Trophoblast cell (in vitro differentiated cells and primary cell): Measurements from ENCODE around the gene FOXP4.

Source experiments
- DNase-seq, 2 donors: peaks; one replicate each; pipeline ENCODE4 v3.0.0-alpha.2; 2016
- H2AFZ ChIP-seq: 2 replicates; pipeline ENCODE4 v1.6.1; 2013; ENCODE audit warnings: low read length, moderate library complexity, mild to moderate bottlenecking; ENCODE audit not compliant: insufficient read depth, poor library complexity
- H2AK5ac ChIP-seq: 2 replicates; pipeline ENCODE4 v1.6.1; 2013; ENCODE audit warnings: mild to moderate bottlenecking, low read length
- H2BK120ac ChIP-seq: 2 replicates; pipeline ENCODE4 v1.6.1; 2013; ENCODE audit warnings: low read length, mild to moderate bottlenecking, moderate library complexity; ENCODE audit not compliant: insufficient read depth, poor library complexity
- H2BK12ac ChIP-seq: 2 replicates; pipeline ENCODE4 v1.6.1; 2013; ENCODE audit warnings: mild to moderate bottlenecking, low read length, moderate library complexity
- H2BK5ac ChIP-seq: 2 replicates; pipeline ENCODE4 v1.6.1; 2013; ENCODE audit warnings: low read length, low read depth, moderate library complexity, mild to moderate bottlenecking; ENCODE audit not compliant: poor library complexity
- H3K14ac ChIP-seq: 2 replicates; pipeline ENCODE4 v1.6.1; 2013; ENCODE audit warnings: mild to moderate bottlenecking, low read length
- H3K18ac ChIP-seq: 2 replicates; pipeline ENCODE4 v1.6.1; 2013; ENCODE audit warnings: mild to moderate bottlenecking, low read length
- H3K23ac ChIP-seq: 2 replicates; pipeline ENCODE4 v1.6.1; 2013; ENCODE audit warnings: low read length
- H3K27ac ChIP-seq: 2 replicates; pipeline ENCODE4 v1.5.1; 2013; ENCODE audit warnings: low read depth, mild to moderate bottlenecking, inconsistent platforms, low read length, moderate library complexity
- H3K27me3 ChIP-seq: 2 replicates; pipeline ENCODE4 v1.6.1; 2013; ENCODE audit warnings: inconsistent platforms, mild to moderate bottlenecking, low read length, moderate library complexity; ENCODE audit not compliant: insufficient read depth
- H3K36me3 ChIP-seq, 2 experiments: 1 replicate in 1 of 2; 2 replicates in 1 of 2; pipeline ENCODE4 v1.6.1; 2013; ENCODE audit warnings: low read length in 2 of 2, mild to moderate bottlenecking in 2 of 2, moderate library complexity in 1 of 2; ENCODE audit not compliant: insufficient read depth in 2 of 2, control insufficient read depth in 1 of 2
- H3K4ac ChIP-seq: 2 replicates; pipeline ENCODE4 v1.6.1; 2013; ENCODE audit warnings: low read depth, mild to moderate bottlenecking, low read length, moderate library complexity
- H3K4me1 ChIP-seq, 2 experiments: 1 replicate in 1 of 2; 2 replicates in 1 of 2; pipeline ENCODE4 v1.6.1; 2013; ENCODE audit warnings: low read length in 2 of 2, mild to moderate bottlenecking in 2 of 2, moderate library complexity in 1 of 2; ENCODE audit not compliant: insufficient read depth in 2 of 2, control insufficient read depth in 1 of 2
- H3K4me2 ChIP-seq: 2 replicates; pipeline ENCODE4 v1.6.1; 2013; ENCODE audit warnings: inconsistent platforms, mild to moderate bottlenecking, low read length, moderate library complexity
- H3K4me3 ChIP-seq: 2 replicates; pipeline ENCODE4 v1.5.1; 2013; ENCODE audit warnings: mild to moderate bottlenecking, low read depth, low read length, inconsistent platforms
- H3K79me1 ChIP-seq: one replicate; pipeline ENCODE4 v1.6.1; 2013; ENCODE audit warnings: low read length
- H3K79me2 ChIP-seq: 2 replicates; pipeline ENCODE4 v1.6.1; 2013; ENCODE audit warnings: low read length, mild to moderate bottlenecking; ENCODE audit not compliant: control insufficient read depth, insufficient read depth, poor library complexity
- H3K9ac ChIP-seq: 2 replicates; pipeline ENCODE4 v1.6.1; 2013; ENCODE audit warnings: mild to moderate bottlenecking, low read length
- H3K9me3 ChIP-seq: 2 replicates; pipeline ENCODE4 v1.6.1; 2013; ENCODE audit warnings: low read depth, mild to moderate bottlenecking, control low read depth, inconsistent platforms, low read length; ENCODE audit not compliant: insufficient read depth
- H4K12ac ChIP-seq: 2 replicates; pipeline ENCODE4 v1.6.1; 2013; ENCODE audit warnings: low read depth, mild to moderate bottlenecking, low read length, moderate library complexity
- H4K8ac ChIP-seq: 2 replicates; pipeline ENCODE4 v1.6.1; 2013; ENCODE audit warnings: low read depth, mild to moderate bottlenecking, low read length, moderate library complexity
- H4K91ac ChIP-seq: one replicate; pipeline ENCODE4 v1.6.1; 2013; ENCODE audit warnings: low read depth, mild to moderate bottlenecking, low read length, moderate library complexity
- WGBS: extraction: QIAGEN DNeasy Blood & Tissue Kit; methylation state at CpG from one replicate; pipeline ENCODE4 v1.1.7; 2013; ENCODE audit warnings: missing lambda C conversion rate; ENCODE audit not compliant: insufficient read length, insufficient coverage; ENCODE audit errors: extremely low coverage; 5-methylcytosine and 5-hydroxymethylcytosine counted together

The FOXP4 gene

GRCh38 chr6:41599015-41599851 lies 53.1 kb downstream of the FOXP4 start:
- Histone ChIP-seq H3K9me3 (peaks cover 2% of the 10 kb centered on the region), H4K8ac (no peak overlapping the region), H3K18ac (no peak overlapping the region), H3K27me3 (no peaks in the 10 kb centered on the region), H3K36me3 (peaks cover 2 to 15% of the 10 kb centered on the region in 2 experiments), H3K14ac (no peak overlapping the region), H2AK5ac (no peak overlapping the region), H3K4me2 (no peak overlapping the region), H3K4me1 (no peaks in the 10 kb centered on the region), H3K27ac (no peak overlapping the region), H3K4ac (no peak overlapping the region), H3K4me3 (no peak overlapping the region), H3K79me2 (no peaks in the 10 kb centered on the region), H4K12ac (no peak overlapping the region), H3K9ac (no peak overlapping the region), H3K79me1 (no peaks in the 10 kb centered on the region), H2BK120ac (no peak overlapping the region), H2BK5ac (no peak overlapping the region), H4K91ac (no peak overlapping the region), H3K23ac (no peak overlapping the region), H2AFZ (no peak overlapping the region), H2BK12ac (no peak overlapping the region)
- no CpG with 5 or more reads among the region's 21 CpGs for WGBS
- DNase-seq, result no peak

DNA sequence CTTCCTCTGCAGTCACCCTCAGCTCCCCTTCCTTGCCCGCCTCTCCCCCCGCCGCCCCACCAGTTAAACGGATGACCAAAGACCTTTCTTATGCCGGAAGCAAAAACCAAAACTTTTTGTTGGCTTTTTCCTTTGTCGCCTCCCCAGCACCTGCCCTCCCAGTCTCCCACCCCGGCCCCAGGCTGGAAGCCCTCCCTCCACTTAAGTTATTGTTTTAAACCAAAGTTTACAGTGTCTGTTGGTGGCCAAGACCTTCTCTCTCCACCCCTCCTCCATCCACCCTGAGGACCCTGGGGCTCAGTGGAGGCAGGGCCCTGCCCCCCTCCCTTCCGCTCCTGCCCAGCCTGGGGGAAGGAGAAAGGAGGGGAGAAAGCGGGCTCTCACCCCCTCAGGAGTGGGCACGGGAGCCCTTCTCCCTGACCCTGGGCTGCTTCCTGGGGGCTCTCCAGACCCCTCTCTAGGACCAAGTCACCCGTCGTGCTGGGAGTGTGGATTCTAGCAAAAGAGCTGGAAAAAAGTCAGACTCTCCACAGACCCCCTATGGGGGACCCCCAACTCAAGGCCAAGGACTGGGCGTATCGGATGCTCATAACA lies 53.8 kb downstream of the FOXP4 start:
- H3K4me2 ChIP-seq, result no peak overlapping the region
- no peak overlapping the region for H2AK5ac ChIP-seq
- no peak overlapping the region for H3K27ac ChIP-seq
- H3K4ac ChIP-seq, result no peak overlapping the region
- H2BK5ac ChIP-seq, result no peak overlapping the region
- no peak overlapping the region for H4K91ac ChIP-seq
- no peak overlapping the region for H4K12ac ChIP-seq
- no peak overlapping the region for H3K14ac ChIP-seq
- H4K8ac ChIP-seq, result no peak overlapping the region
- H2AFZ ChIP-seq, result no peak overlapping the region
- no peaks in the 10 kb centered on the region for H3K9me3 ChIP-seq
- no peak overlapping the region for H3K9ac ChIP-seq
- no peaks in the 10 kb centered on the region for H3K79me1 ChIP-seq
- no peaks in the 10 kb centered on the region for H3K27me3 ChIP-seq
- H3K23ac ChIP-seq, result no peak overlapping the region
- no peaks in the 10 kb centered on the region for H3K4me1 ChIP-seq
- H3K18ac ChIP-seq, result no peak overlapping the region
- peaks cover 0 to 12% of the 10 kb centered on the region in 2 experiments for H3K36me3 ChIP-seq
- H3K79me2 ChIP-seq, result no peaks in the 10 kb centered on the region
- no peak overlapping the region for H2BK12ac ChIP-seq
- H3K4me3 ChIP-seq, result no peak overlapping the region
- no peak overlapping the region for H2BK120ac ChIP-seq
- no peak for DNase-seq
- no CpG with 5 or more reads among the region's 14 CpGs for WGBS

DNA sequence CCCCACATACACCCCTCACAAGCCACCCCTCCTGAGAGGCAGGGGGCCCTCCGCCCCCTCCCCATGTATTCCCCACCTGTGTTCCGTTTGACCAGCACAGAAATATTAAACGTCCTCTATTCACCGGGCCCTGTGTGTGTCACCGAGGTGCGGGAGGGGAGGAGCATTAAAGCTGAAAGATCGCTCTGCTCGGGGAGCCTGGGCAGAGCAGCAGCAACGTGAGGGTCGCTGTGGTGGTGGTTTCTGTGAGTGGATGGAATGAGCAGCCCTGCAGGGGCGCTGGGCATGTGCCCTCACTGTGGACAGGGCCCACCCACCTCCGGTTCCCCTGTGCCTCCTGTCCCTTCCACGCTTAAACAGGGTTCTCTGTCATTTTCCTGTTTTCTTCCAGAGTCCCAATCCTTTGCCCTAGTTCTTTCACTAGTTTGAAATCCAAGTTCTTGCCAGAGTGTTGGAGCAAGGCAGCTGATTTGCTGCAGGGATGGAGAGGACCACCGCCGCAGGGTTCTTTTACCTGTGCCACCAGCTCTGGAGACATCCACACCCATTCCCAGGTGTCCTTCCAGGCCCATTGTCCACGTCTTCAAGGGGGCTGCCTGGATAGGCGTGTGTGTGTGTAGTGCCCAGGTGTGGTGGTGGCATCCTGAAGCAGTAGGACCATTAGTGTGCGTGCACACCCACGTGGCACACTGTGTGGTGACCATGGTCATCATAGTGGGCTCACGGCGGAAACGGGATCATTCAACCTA lies 54.5 kb downstream of the FOXP4 start:
- Histone ChIP-seq H3K27ac (no peak overlapping the region), H3K4me3 (no peak overlapping the region), H2AK5ac (no peak overlapping the region), H2BK120ac (no peak overlapping the region), H4K91ac (no peak overlapping the region), H2AFZ (no peak overlapping the region), H4K12ac (no peak overlapping the region), H3K79me1 (no peaks in the 10 kb centered on the region), H3K4me1 (no peaks in the 10 kb centered on the region), H3K4ac (no peak overlapping the region), H3K27me3 (no peaks in the 10 kb centered on the region), H2BK5ac (no peak overlapping the region), H3K14ac (no peak overlapping the region), H3K9me3 (no peaks in the 10 kb centered on the region), H3K9ac (no peak overlapping the region), H3K4me2 (no peak overlapping the region), H3K18ac (no peak overlapping the region), H4K8ac (no peak overlapping the region), H3K79me2 (no peaks in the 10 kb centered on the region), H3K23ac (no peak overlapping the region), H2BK12ac (no peak overlapping the region), H3K36me3 (peaks cover 0 to 9% of the 10 kb centered on the region in 2 experiments)
- no peak for DNase-seq
- WGBS, result no CpG with 5 or more reads among the region's 22 CpGs

- H2AFZ ChIP-seq, result no peak overlapping the region
- H3K4me1 ChIP-seq, result no peaks in the 10 kb centered on the region
- H3K18ac ChIP-seq, result no peak overlapping the region
- no peak overlapping the region for H3K27ac ChIP-seq
- H3K79me1 ChIP-seq, result no peaks in the 10 kb centered on the region
- no peaks in the 10 kb centered on the region for H3K9me3 ChIP-seq
- no peak overlapping the region for H3K4me2 ChIP-seq
- no peak overlapping the region for H2BK120ac ChIP-seq
- H3K36me3 ChIP-seq, result peaks cover 0 to 9% of the 10 kb centered on the region in 2 experiments
- no peak overlapping the region for H2BK5ac ChIP-seq
- no peak for DNase-seq
- no peak overlapping the region for H2BK12ac ChIP-seq
- WGBS, result no CpG with 5 or more reads among the region's 6 CpGs
- H4K12ac ChIP-seq, result no peak overlapping the region
- H3K14ac ChIP-seq, result no peak overlapping the region
- H3K9ac ChIP-seq, result no peak overlapping the region
- H3K27me3 ChIP-seq, result no peaks in the 10 kb centered on the region
- no peak overlapping the region for H4K91ac ChIP-seq
- H3K79me2 ChIP-seq, result no peaks in the 10 kb centered on the region
- no peak overlapping the region for H3K23ac ChIP-seq
- no peak overlapping the region for H4K8ac ChIP-seq
- no peak overlapping the region for H2AK5ac ChIP-seq
- no peak overlapping the region for H3K4ac ChIP-seq
- no peak overlapping the region for H3K4me3 ChIP-seq
Observed at GRCh38 chr6:41601248-41601549, 55.0 kb downstream of the FOXP4 start.
